PC-3 (cell line): ENCODE results near the gene GRIP1. TPM values are rescaled to one million over a fixed set of nuclear protein-coding genes. Genes with fewer than 3 reads are reported as not detected.
A peak's percentile ranks its signal among the peaks of the same experiment; 100 is the strongest.

Experiments
- ATAC-seq: fragments of 200-7000 bp; cut with Tn5 transposase; 2 replicates; pipeline ENCODE4 v1.9.1; 2020; ENCODE audit warnings: mild to moderate bottlenecking, moderate library complexity
- BruUV-seq: library from RNA; stranded (reverse); fragments of 400-500 nt; replicated peaks from 2 replicates; lab custom pipeline; 2021; lab: Mats Ljungman, UMichigan
- CTCF ChIA-PET: fragments of 300-600 bp; sonication (Branson Sonifier 250); formaldehyde crosslinking; loops from one replicate; lab custom pipeline; 2022; ENCODE audit warnings: antibody characterized with exemption; lab: Charles Lee
- POLR2A ChIA-PET: fragments of 300-600 bp; sonication (Branson Sonifier 250); formaldehyde crosslinking; loops from one replicate; lab custom pipeline; 2022; ENCODE audit warnings: antibody characterized with exemption; ENCODE audit not compliant: unreplicated experiment; lab: Charles Lee
- DNase-seq: peaks from one replicate; pipeline ENCODE4 v3.0.0-alpha.2; 2015
- H2AFZ ChIP-seq: fragments of 300-600 bp; sonication (generic); 2 replicates; pipeline ENCODE4 v1.6.0; 2016; ENCODE audit warnings: antibody characterized with exemption, low read length
- H3F3A ChIP-seq: fragments of 300-600 bp; sonication (generic); one replicate; pipeline ENCODE4 v1.6.0; 2017; ENCODE audit warnings: antibody characterized with exemption, low read length, control low read depth, mild to moderate bottlenecking; ENCODE audit not compliant: unreplicated experiment
- H3K27ac ChIP-seq: fragments of 300-600 bp; sonication (generic); 2 replicates; pipeline ENCODE4 v1.5.1; 2016; ENCODE audit warnings: mild to moderate bottlenecking, low read length
- H3K27me3 ChIP-seq: fragments of 300-600 bp; sonication (generic); 2 replicates; pipeline ENCODE4 v1.6.1; 2016; ENCODE audit warnings: low read length, mixed read lengths
- H3K36me3 ChIP-seq: fragments of 300-600 bp; sonication (generic); 2 replicates; pipeline ENCODE4 v1.6.1; 2016; ENCODE audit warnings: low read depth, mixed run types, low read length, mixed read lengths
- H3K4me1 ChIP-seq: fragments of 300-600 bp; sonication (generic); 2 replicates; pipeline ENCODE4 v1.5.1; 2016; ENCODE audit warnings: low read length; ENCODE audit not compliant: insufficient read depth
- H3K4me2 ChIP-seq: fragments of 300-600 bp; sonication (generic); 2 replicates; pipeline ENCODE4 v1.6.0; 2016; ENCODE audit warnings: low read length
- H3K4me3 ChIP-seq: fragments of 300-600 bp; sonication (generic); 2 replicates; pipeline ENCODE4 v1.5.1; 2016; ENCODE audit warnings: mild to moderate bottlenecking, low read length, mixed read lengths
- H3K79me2 ChIP-seq: fragments of 300-600 bp; sonication (generic); 2 replicates; pipeline ENCODE4 v1.6.1; 2017; ENCODE audit warnings: low read length, mixed read lengths
- H3K9ac ChIP-seq: fragments of 300-600 bp; sonication (generic); 2 replicates; pipeline ENCODE4 v1.6.0; 2016; ENCODE audit warnings: mild to moderate bottlenecking, low read length
- H3K9me2 ChIP-seq: fragments of 300-600 bp; sonication (generic); replicated peaks from 2 replicates; pipeline ENCODE4 v1.6.1; 2016; ENCODE audit warnings: mixed run types, low read length, mixed read lengths
- H3K9me3 ChIP-seq: fragments of 300-600 bp; sonication (generic); 2 replicates; pipeline ENCODE4 v1.6.1; 2016; ENCODE audit warnings: low read length, mixed read lengths
- H4K20me1 ChIP-seq: fragments of 300-600 bp; sonication (generic); 2 replicates; pipeline ENCODE4 v1.6.1; 2016; ENCODE audit warnings: low read length, mixed read lengths
- EZH2 ChIP-seq: fragments of 300-600 bp; sonication (generic); IDR thresholded peaks from one replicate; pipeline ENCODE4 v1.6.1; 2017; ENCODE audit warnings: antibody characterized with exemption, mild to moderate bottlenecking, low read length; ENCODE audit not compliant: unreplicated experiment
- EZH2phosphoT487 ChIP-seq: fragments of 300-600 bp; sonication (generic); IDR thresholded peaks from 2 replicates; pipeline ENCODE4 v1.6.1; 2018; ENCODE audit warnings: mild to moderate bottlenecking, antibody characterized with exemption, low read length, borderline replicate concordance
- intact Hi-C: fragments of 100-400 bp; cut with micrococcal nuclease; formaldehyde crosslinking; loops from 2 replicates; pipeline ENCODE4 v1.9.0; 2023
- total RNA-seq: library from RNA; depleted of rRNA; stranded (reverse); fragments of >200 nt; gene quantifications from 2 replicates; pipeline ENCODE4 v1.2.3, GENCODE V29; 2014
- TF ChIP-seq, protein P1 (sequence below): fragments of 300-600 bp; sonication (generic); conservative IDR thresholded peaks from 2 replicates; pipeline ENCODE4 v1.5.1; 2017; ENCODE audit warnings: antibody characterized with exemption, low read depth, mild to moderate bottlenecking, low read length

The GRIP1 gene
- total RNA-seq, 1 experiment from 2014 or later, result 2.0 TPM

DNA sequence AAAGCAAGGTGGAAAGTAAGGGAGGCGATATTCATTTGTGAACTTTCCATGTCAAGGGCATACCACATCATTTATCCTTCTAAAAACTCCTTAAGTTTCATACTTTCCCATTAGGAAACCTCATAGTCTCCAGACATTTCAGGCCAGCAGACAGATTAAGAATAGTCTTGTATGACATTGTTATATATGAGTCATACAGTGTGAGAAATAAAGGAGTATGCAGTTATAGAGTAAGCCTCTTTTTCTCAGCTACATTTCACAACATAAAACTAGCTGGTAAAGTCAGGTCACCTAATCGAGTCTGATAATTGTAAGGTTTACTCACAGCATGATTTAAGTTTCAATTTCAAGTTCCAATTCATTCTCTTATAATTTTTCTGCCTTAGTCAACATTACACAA lies 164.3 kb downstream of the GRIP1 start:
- H3K36me3 ChIP-seq, result no peaks in the 10 kb centered on the region
- H3K79me2 ChIP-seq, result no peaks in the 10 kb centered on the region
- ATAC-seq (peak; percentile 69), DNase-seq (peak; percentile 10)
- H3K9ac ChIP-seq, result no peak overlapping the region
- no peaks in the 10 kb centered on the region for H3F3A ChIP-seq
- BruUV-seq, result no TSS peak
- TF ChIP-seq EZH2 (no peak), EZH2phosphoT487 (no peak)
- TF ChIP-seq, protein P1, sequence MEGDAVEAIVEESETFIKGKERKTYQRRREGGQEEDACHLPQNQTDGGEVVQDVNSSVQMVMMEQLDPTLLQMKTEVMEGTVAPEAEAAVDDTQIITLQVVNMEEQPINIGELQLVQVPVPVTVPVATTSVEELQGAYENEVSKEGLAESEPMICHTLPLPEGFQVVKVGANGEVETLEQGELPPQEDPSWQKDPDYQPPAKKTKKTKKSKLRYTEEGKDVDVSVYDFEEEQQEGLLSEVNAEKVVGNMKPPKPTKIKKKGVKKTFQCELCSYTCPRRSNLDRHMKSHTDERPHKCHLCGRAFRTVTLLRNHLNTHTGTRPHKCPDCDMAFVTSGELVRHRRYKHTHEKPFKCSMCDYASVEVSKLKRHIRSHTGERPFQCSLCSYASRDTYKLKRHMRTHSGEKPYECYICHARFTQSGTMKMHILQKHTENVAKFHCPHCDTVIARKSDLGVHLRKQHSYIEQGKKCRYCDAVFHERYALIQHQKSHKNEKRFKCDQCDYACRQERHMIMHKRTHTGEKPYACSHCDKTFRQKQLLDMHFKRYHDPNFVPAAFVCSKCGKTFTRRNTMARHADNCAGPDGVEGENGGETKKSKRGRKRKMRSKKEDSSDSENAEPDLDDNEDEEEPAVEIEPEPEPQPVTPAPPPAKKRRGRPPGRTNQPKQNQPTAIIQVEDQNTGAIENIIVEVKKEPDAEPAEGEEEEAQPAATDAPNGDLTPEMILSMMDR, result no peak
- intact Hi-C loops, result no loop called here
- H3K4me1 ChIP-seq, result no peaks in the 10 kb centered on the region
- H3K9me2 ChIP-seq, result no peaks in the 10 kb centered on the region
- no peaks in the 10 kb centered on the region for H3K27me3 ChIP-seq
- no peak overlapping the region for H3K4me2 ChIP-seq
- no peaks in the 10 kb centered on the region for H4K20me1 ChIP-seq
- ChIA-PET POLR2A (no interaction called here), CTCF (no interaction called here)
- no peak overlapping the region for H3K27ac ChIP-seq
- H3K9me3 ChIP-seq, result no peaks in the 10 kb centered on the region
- no peak overlapping the region for H3K4me3 ChIP-seq
- no peak overlapping the region for H2AFZ ChIP-seq

DNA sequence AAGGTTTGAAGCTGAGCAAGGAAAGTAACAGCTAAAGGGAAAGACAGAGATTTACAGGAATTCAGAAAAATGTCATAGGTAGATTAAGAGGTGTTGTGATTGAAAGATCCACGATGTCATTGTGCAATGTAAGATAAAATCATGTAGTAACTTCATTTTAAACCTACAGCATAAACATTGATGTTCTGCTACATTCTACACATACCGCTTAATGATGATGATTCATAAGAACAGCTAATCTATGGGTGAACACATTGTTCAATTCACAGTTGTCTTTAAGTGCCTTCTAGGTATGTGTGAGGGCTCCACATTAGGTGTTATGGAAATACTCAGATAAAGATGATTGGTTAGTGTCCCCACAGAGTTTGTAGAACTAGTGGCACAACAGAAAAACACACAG lies 170.9 kb downstream of the GRIP1 start:
- no peaks in the 10 kb centered on the region for H3K9me3 ChIP-seq
- no peaks in the 10 kb centered on the region for H3K4me1 ChIP-seq
- ATAC-seq (no peak), DNase-seq (no peak)
- POLR2A ChIA-PET, result no interaction called here
- H3K79me2 ChIP-seq, result no peaks in the 10 kb centered on the region
- H3K27ac ChIP-seq, result no peak overlapping the region
- H3K4me3 ChIP-seq, result no peak overlapping the region
- H3K9ac ChIP-seq, result no peak overlapping the region
- no peaks in the 10 kb centered on the region for H3K27me3 ChIP-seq
- intact Hi-C loops, result no loop called here
- H3K9me2 ChIP-seq, result no peaks in the 10 kb centered on the region
- H4K20me1 ChIP-seq, result no peaks in the 10 kb centered on the region
- H2AFZ ChIP-seq, result no peak overlapping the region
- H3F3A ChIP-seq, result no peaks in the 10 kb centered on the region
- no TSS peak for BruUV-seq
- CTCF ChIA-PET, result no interaction called here
- H3K36me3 ChIP-seq, result no peaks in the 10 kb centered on the region
- TF ChIP-seq EZH2phosphoT487, result no peak
- no peak overlapping the region for H3K4me2 ChIP-seq

DNA sequence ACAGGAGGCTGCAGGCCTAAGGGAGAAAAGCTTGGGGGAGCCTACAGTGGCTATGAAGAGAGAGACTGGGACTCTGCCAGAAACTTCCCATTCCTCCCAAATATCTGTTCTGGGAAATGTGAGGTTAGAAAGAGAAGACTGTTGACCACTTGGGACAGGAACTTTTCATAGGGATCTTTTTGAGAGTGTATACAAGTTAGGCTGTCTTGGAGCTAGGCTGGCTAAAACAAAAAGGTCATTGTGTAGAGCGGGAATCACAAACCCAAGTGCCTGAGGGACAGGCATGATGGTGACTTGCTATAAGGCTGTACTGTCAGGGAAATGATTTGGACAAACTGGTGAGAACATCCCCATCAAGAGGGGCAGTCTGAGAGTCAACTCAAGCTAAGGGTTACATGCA lies 175.1 kb downstream of the GRIP1 start:
- no peaks in the 10 kb centered on the region for H3K36me3 ChIP-seq
- no peaks in the 10 kb centered on the region for H3F3A ChIP-seq
- ATAC-seq (no peak), DNase-seq (no peak)
- H3K4me2 ChIP-seq, result no peak overlapping the region
- no peak for TF ChIP-seq EZH2
- H3K9me2 ChIP-seq, result no peaks in the 10 kb centered on the region
- H4K20me1 ChIP-seq, result no peaks in the 10 kb centered on the region
- peaks cover 7% of the 10 kb centered on the region for H3K4me1 ChIP-seq
- H3K9me3 ChIP-seq, result no peaks in the 10 kb centered on the region
- H3K27ac ChIP-seq, result no peak overlapping the region
- no peaks in the 10 kb centered on the region for H3K79me2 ChIP-seq
- BruUV-seq, result no TSS peak
- ChIA-PET POLR2A (no interaction called here), CTCF (interaction anchor here (0.7 kb wide), 1 partner anchor 198 kb away, joined by 3 read pairs; no protein-coding TSS in a partner anchor)
- no peak overlapping the region for H3K9ac ChIP-seq
- H2AFZ ChIP-seq, result no peak overlapping the region
- no peak overlapping the region for H3K4me3 ChIP-seq
- no peaks in the 10 kb centered on the region for H3K27me3 ChIP-seq
- intact Hi-C loops, result no loop called here

DNA sequence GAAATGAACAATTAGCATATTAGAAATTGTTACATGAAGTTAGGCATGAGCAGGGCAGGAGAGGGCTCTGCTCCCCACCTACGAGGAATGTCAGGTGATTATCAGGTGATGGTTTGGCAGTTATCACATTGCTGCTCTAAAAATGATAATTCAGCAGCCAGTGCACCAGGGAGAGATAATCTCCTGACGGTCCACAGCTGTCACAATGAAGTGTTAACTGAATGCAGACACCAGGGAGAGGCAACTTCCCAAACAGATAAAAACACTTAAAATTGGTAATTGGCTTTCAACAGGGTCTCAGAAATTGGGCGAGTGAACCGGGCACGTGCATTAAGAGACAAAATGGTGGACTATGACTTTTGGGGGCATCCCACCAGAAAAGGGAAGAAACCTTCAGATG lies 176.0 kb downstream of the GRIP1 start:
- no peaks in the 10 kb centered on the region for H3K9me3 ChIP-seq
- H3K27ac ChIP-seq, result no peak overlapping the region
- intact Hi-C loops, result no loop called here
- ATAC-seq (no peak), DNase-seq (no peak)
- ChIA-PET CTCF (no interaction called here), POLR2A (no interaction called here)
- H3F3A ChIP-seq, result no peaks in the 10 kb centered on the region
- H3K9me2 ChIP-seq, result no peaks in the 10 kb centered on the region
- H2AFZ ChIP-seq, result no peak overlapping the region
- H3K79me2 ChIP-seq, result no peaks in the 10 kb centered on the region
- no peaks in the 10 kb centered on the region for H3K36me3 ChIP-seq
- no peak overlapping the region for H3K4me2 ChIP-seq
- no peak overlapping the region for H3K9ac ChIP-seq
- H3K4me1 ChIP-seq, result peaks cover 7% of the 10 kb centered on the region
- BruUV-seq, result no TSS peak
- H3K27me3 ChIP-seq, result no peaks in the 10 kb centered on the region
- no peaks in the 10 kb centered on the region for H4K20me1 ChIP-seq
- no peak overlapping the region for H3K4me3 ChIP-seq
- TF ChIP-seq, protein P1, result no peak
